ENCODE results near the gene TMEM178A.
"Not testable (repeated sequence)": the region's sequence is repeated elsewhere in the genome, so short reads cannot be mapped to it uniquely, and the experiment has no call there.

The TMEM178A gene

GRCh38 chr2:39647104-39647765 lies 18.5 kb upstream of the TMEM178A start:
- peak; percentile 40 for DNase-seq (ENCODE audit: low read depth, low spot score)

- DNase-seq (ENCODE audit: low read depth, low spot score) = no peak
Observed at GRCh38 chr2:39648580-39648979, 17.1 kb upstream of the TMEM178A start.

- DNase-seq (ENCODE audit: low read depth, low spot score) = no peak
Observed at GRCh38 chr2:39649511-39649910, 16.2 kb upstream of the TMEM178A start.

- no peak for DNase-seq (ENCODE audit: low read depth, low spot score)
Observed at GRCh38 chr2:39650468-39650867, 15.2 kb upstream of the TMEM178A start.

GRCh38 chr2:39656215-39656614 lies 9.5 kb upstream of the TMEM178A start:
- DNase-seq (ENCODE audit: low read depth, low spot score) = not testable (repeated sequence)

- DNase-seq (ENCODE audit: low read depth, low spot score) = no peak
Observed at GRCh38 chr2:39657287-39657937, 8.3 kb upstream of the TMEM178A start.

- DNase-seq (ENCODE audit: low read depth, low spot score) = no peak
Observed at GRCh38 chr2:39658371-39658770, 7.3 kb upstream of the TMEM178A start.

- DNase-seq (ENCODE audit: low read depth, low spot score) = no peak
Observed at GRCh38 chr2:39659765-39660611, 5.7 kb upstream of the TMEM178A start.

- no peak for DNase-seq (ENCODE audit: low read depth, low spot score)
Observed at GRCh38 chr2:39660612-39661236, 5.0 kb upstream of the TMEM178A start.

- DNase-seq (ENCODE audit: low read depth, low spot score) = no peak
Observed at GRCh38 chr2:39661826-39662225, 3.9 kb upstream of the TMEM178A start.

GRCh38 chr2:39663187-39663930 lies 2.4 kb upstream of the TMEM178A start:
- DNase-seq (ENCODE audit: low read depth, low spot score) = no peak

GRCh38 chr2:39664232-39664887 lies 1.4 kb upstream of the TMEM178A start:
- DNase-seq (ENCODE audit: low read depth, low spot score) = no peak

- peak; percentile 66 for DNase-seq (ENCODE audit: low read depth, low spot score)
Observed at GRCh38 chr2:39664888-39665591, 677 bp upstream of the TMEM178A start.

GRCh38 chr2:39666491-39667101 lies 879 bp downstream of the TMEM178A start:
- DNase-seq (ENCODE audit: low read depth, low spot score) = peak; percentile 16

GRCh38 chr2:39667104-39667885 lies 1.6 kb downstream of the TMEM178A start:
- no peak for DNase-seq (ENCODE audit: low read depth, low spot score)

GRCh38 chr2:39667886-39668276 lies 2.2 kb downstream of the TMEM178A start:
- DNase-seq (ENCODE audit: low read depth, low spot score) = no peak

- DNase-seq (ENCODE audit: low read depth, low spot score) = no peak
Observed at GRCh38 chr2:39668576-39669080, 2.9 kb downstream of the TMEM178A start.

GRCh38 chr2:39671604-39672003 lies 5.9 kb downstream of the TMEM178A start:
- no peak for DNase-seq (ENCODE audit: low read depth, low spot score)

- DNase-seq (ENCODE audit: low read depth, low spot score) = no peak
Observed at GRCh38 chr2:39673018-39673417, 7.3 kb downstream of the TMEM178A start.
